PC-3 (cell line): Measurements from ENCODE around the gene YIF1B.

Experiments
- EZH2 ChIP-seq: fragments of 300-600 bp; sonication (generic); IDR thresholded peaks from one replicate; pipeline ENCODE4 v1.6.1; 2017; ENCODE audit warnings: antibody characterized with exemption, mild to moderate bottlenecking, low read length; ENCODE audit not compliant: unreplicated experiment
- TF ChIP-seq, protein P1 (sequence below): fragments of 300-600 bp; sonication (generic); conservative IDR thresholded peaks from 2 replicates; pipeline ENCODE4 v1.5.1; 2017; ENCODE audit warnings: antibody characterized with exemption, low read depth, mild to moderate bottlenecking, low read length

DNA sequence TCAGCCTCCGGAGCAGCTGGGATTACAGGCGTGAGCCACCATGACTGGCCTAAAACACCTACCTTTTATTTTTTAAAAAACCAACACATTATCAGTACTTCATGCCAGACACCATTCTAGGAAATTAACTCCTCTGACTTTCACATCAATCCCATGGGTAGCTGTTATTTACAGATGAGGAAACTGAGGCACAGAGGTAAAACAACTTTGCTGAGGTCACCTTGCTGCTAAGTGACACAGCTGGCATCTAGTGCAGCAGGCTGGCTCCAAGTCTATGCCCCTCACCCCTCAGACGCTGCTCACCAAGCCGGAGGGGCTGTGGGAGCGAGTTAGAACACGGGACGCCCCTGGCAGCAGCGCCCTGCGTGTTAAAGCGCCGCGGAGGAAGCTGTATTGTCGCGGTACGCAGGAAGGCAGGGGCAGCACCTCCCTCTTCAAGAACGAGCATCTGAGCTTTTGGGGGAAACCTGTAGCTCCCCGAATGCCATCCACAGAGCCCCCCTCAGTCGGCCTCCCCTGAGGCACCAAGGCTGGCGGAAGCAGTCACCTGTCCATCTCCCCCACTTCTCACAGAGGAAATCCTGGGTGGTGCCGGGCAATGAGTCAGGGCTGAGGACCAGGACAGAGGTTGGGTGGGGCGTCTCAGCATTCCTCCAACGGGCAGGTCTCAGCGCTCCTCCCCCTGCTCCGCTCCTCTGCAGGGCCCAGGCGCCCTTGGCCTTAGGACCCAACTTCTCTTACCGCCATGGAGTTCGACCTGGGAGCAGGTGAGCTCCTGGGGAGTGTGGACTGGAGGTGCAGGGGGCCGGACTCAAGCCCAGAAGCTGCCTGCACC lies 12.0 kb downstream of the YIF1B start, which contains the start of gene C19orf33:
- no peak for TF ChIP-seq EZH2
- TF ChIP-seq, protein P1, sequence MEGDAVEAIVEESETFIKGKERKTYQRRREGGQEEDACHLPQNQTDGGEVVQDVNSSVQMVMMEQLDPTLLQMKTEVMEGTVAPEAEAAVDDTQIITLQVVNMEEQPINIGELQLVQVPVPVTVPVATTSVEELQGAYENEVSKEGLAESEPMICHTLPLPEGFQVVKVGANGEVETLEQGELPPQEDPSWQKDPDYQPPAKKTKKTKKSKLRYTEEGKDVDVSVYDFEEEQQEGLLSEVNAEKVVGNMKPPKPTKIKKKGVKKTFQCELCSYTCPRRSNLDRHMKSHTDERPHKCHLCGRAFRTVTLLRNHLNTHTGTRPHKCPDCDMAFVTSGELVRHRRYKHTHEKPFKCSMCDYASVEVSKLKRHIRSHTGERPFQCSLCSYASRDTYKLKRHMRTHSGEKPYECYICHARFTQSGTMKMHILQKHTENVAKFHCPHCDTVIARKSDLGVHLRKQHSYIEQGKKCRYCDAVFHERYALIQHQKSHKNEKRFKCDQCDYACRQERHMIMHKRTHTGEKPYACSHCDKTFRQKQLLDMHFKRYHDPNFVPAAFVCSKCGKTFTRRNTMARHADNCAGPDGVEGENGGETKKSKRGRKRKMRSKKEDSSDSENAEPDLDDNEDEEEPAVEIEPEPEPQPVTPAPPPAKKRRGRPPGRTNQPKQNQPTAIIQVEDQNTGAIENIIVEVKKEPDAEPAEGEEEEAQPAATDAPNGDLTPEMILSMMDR, result no peak
